ENCODE measurements around the gene INPP4B. TPM values are rescaled to one million over a fixed set of nuclear protein-coding genes. Genes with fewer than 3 reads are reported as not detected.

INPP4B gene
- total RNA-seq, 2 experiments from 2014 or later, result 43.7 to 44.7 TPM

DNA sequence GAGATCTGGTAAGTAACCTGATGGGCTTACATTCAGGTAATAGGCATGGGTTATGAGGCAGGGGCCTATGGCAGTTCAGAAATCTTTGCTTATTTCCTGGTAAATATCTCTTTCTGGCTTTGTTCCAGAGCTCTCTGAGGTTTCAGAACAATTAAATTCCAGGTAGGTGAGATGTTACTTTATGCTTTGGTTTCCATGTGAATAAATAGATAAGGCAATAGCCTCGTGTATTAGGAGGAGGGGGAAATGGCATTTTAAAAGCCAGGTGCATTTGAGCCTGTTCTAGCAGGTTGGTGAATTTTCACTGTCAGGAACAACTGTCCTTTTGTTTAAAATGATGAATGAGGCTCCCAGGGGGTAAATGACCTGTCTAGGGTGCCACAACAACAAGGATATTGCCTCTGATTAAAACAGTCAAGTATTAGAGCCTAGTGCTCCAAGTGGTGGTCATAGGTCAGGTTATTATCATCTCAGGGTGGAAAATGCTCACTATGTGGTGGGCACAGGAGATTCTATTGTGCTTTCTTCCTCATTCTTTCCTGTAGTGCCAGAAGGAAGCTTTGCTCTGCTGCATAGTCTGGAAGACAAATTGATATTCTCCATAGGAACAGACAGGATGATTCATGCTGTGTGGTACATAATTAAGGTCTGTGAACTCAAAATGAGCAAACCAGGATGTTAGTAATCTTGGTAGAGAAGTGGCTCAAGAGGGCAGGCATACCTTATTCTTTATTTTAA, 296.2 kb downstream of the INPP4B start:
- no peak for ATAC-seq
- H3K27ac Mint-ChIP-seq, result no peak overlapping the region
- DNase-seq, result no peak
- H3K4me3 Mint-ChIP-seq, result no peak overlapping the region
- POLR2A ChIA-PET, result no interaction called here
- CTCF ChIA-PET, result no interaction called here
- H3K9me3 Mint-ChIP-seq (ENCODE audit: insufficient read depth), result no peaks in the 10 kb centered on the region
- peaks cover 6% of the 10 kb centered on the region for H3K4me1 Mint-ChIP-seq (ENCODE audit: low read depth)
- no peaks in the 10 kb centered on the region for H3K27me3 Mint-ChIP-seq (ENCODE audit: low read depth)
- H3K36me3 Mint-ChIP-seq (ENCODE audit: low read depth), result no peaks in the 10 kb centered on the region

DNA sequence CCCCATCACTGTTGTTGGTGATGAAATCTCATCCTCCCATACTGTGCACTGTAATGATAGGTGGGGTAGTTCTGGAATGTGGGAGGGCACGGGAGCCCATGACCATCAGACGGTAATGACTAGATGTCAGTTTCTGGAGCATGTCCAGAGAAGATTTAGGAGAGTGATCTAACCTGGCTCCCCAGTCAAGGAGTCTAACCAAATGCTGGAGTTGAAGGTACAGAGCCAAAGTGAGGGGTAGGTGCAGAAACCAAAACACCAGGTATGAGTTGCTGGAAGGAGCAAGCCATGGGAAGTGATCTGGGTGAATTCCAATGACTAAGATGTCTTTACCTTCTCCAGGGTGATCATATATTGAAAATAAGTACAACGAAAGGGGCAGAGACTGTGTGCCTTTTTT, 296.9 kb downstream of the INPP4B start:
- no peak for ATAC-seq
- H3K36me3 Mint-ChIP-seq (ENCODE audit: low read depth), result no peaks in the 10 kb centered on the region
- no peaks in the 10 kb centered on the region for H3K27me3 Mint-ChIP-seq (ENCODE audit: low read depth)
- no peak overlapping the region for H3K27ac Mint-ChIP-seq
- ChIA-PET CTCF (no interaction called here), POLR2A (no interaction called here)
- no peak overlapping the region for H3K4me3 Mint-ChIP-seq
- H3K4me1 Mint-ChIP-seq (ENCODE audit: low read depth), result peaks cover 6% of the 10 kb centered on the region
- no peak for DNase-seq
- H3K9me3 Mint-ChIP-seq (ENCODE audit: insufficient read depth), result no peaks in the 10 kb centered on the region

DNA sequence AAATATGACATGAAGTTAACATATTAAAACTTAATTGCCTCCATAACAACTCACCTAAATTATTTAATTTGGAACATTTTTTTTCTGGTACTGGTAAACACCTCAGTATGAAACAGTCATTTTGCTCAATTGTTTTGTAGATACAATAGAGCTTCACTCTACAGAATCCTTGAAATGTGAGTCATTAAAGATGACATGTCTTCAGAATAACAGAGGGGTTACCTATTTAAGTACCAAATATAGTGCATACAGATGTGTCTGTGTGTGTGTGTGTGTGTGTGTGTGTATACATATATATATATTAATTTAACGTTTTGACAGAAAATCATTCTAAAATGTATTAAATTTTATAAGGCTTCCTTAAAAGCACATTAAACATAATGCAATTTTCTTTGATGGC, 297.6 kb downstream of the INPP4B start:
- Mint-ChIP-seq H3K4me1 (ENCODE audit: low read depth) (peaks cover 6% of the 10 kb centered on the region), H3K4me3 (no peak overlapping the region), H3K9me3 (ENCODE audit: insufficient read depth) (no peaks in the 10 kb centered on the region), H3K27me3 (ENCODE audit: low read depth) (no peaks in the 10 kb centered on the region), H3K36me3 (ENCODE audit: low read depth) (no peaks in the 10 kb centered on the region), H3K27ac (no peak overlapping the region)
- ATAC-seq (no peak), DNase-seq (no peak)
- ChIA-PET CTCF (no interaction called here), POLR2A (no interaction called here)

GRCh38 chr4:142547974-142548373, 298.1 kb downstream of the INPP4B start:
- Mint-ChIP-seq H3K4me1 (ENCODE audit: low read depth) (peaks cover 5% of the 10 kb centered on the region), H3K27me3 (ENCODE audit: low read depth) (no peaks in the 10 kb centered on the region), H3K4me3 (no peak overlapping the region), H3K9me3 (ENCODE audit: insufficient read depth) (no peaks in the 10 kb centered on the region), H3K36me3 (ENCODE audit: low read depth) (no peaks in the 10 kb centered on the region), H3K27ac (no peak overlapping the region)
- ChIA-PET POLR2A (no interaction called here), CTCF (no interaction called here)
- DNase-seq (no peak), ATAC-seq (no peak)

GRCh38 chr4:142544594-142544993, 301.5 kb downstream of the INPP4B start:
- H3K9me3 Mint-ChIP-seq (ENCODE audit: insufficient read depth), result no peaks in the 10 kb centered on the region
- peaks cover 8% of the 10 kb centered on the region for H3K4me1 Mint-ChIP-seq (ENCODE audit: low read depth)
- DNase-seq (no peak), ATAC-seq (no peak)
- H3K4me3 Mint-ChIP-seq, result no peak overlapping the region
- no peaks in the 10 kb centered on the region for H3K27me3 Mint-ChIP-seq (ENCODE audit: low read depth)
- ChIA-PET POLR2A (no interaction called here), CTCF (no interaction called here)
- H3K36me3 Mint-ChIP-seq (ENCODE audit: low read depth), result no peaks in the 10 kb centered on the region
- no peak overlapping the region for H3K27ac Mint-ChIP-seq

DNA sequence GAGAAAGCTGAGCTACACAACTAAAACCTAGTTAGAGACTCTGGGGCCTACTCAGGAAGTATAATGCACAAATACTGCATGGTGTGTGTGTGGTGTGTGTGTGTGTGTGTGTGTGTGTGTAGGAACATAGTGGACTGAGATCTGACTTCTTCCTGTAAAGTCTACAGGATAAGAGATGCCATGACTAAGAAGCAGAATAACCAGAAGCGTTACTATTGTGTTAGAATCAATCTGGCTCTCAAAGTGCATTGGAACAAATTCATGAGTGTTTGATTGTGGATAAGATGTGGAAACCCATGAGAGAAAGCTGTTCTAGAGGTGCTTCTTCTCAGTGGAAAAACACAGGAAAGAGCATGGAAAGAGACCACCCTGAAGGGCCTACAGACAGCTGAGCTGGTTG, 302.1 kb downstream of the INPP4B start:
- Mint-ChIP-seq H3K27ac (no peak overlapping the region), H3K4me3 (no peak overlapping the region), H3K36me3 (ENCODE audit: low read depth) (no peaks in the 10 kb centered on the region), H3K27me3 (ENCODE audit: low read depth) (no peaks in the 10 kb centered on the region), H3K4me1 (ENCODE audit: low read depth) (peaks cover 8% of the 10 kb centered on the region), H3K9me3 (ENCODE audit: insufficient read depth) (no peaks in the 10 kb centered on the region)
- DNase-seq (no peak), ATAC-seq (no peak)
- ChIA-PET CTCF (interaction anchor here (1.3 kb wide), 1 partner anchor 260 kb away, joined by 3 read pairs; no protein-coding TSS in a partner anchor), POLR2A (interaction anchor here (0.6 kb wide), 1 partner anchor 369 kb away, joined by 3 read pairs; no protein-coding TSS in a partner anchor)

DNA sequence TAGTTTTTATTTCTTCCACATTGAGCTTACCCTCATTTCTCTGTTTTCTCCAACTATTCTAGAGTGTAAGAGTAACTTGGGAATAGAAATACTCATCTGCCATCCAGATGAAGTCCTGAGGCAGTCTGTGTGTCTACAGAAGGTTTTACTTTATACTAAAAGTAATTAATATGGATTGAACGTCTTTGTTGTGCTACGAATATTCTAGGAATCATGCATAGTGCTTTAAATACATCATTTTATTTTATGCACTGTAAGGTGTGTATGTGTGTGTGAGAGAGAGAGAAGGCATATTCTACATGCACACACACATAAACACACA, 305.7 kb downstream of the INPP4B start:
- CTCF ChIA-PET, result interaction anchor here (0.9 to 1.0 kb wide), 2 partner anchors 11 to 28 kb away, joined by 4 read pairs; no protein-coding TSS in a partner anchor
- POLR2A ChIA-PET, result no interaction called here
- peaks cover 8% of the 10 kb centered on the region for H3K4me1 Mint-ChIP-seq (ENCODE audit: low read depth)

DNA sequence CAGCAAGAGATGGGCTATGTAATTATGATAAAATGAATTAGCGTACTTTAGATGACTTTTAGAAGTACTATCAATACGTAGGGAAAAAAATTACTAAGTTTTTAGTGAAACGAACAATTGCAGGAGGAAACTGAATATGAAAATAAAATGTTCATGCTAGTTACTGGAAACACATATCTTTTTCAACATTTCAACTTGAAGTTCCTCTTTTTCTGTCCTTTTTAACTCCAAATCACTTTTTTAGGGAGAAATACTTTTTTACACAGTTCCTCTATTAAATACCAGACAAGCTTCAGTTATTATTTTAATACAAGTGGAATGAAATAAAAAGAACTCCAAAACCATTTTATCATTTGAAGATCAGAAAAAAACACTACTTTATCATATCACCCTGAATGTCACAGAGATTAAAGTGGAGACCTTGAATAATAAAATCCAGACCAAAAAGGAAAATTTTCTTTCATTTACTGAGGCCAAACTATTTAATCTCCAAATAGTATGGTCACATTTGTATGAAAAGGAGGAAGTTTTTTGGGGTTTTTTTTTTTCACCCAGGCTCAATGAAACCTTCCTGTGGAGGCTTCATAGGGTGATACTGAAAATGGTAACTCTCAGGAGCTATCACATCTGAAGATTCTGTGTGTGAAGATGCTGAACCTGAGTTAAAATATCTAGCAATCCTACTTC, 306.2 kb downstream of the INPP4B start:
- ChIA-PET POLR2A (no interaction called here), CTCF (interaction anchor here (1.2 kb wide), 1 partner anchor 185 kb away, joined by 5 read pairs; no protein-coding TSS in a partner anchor)
- Mint-ChIP-seq H3K9me3 (ENCODE audit: insufficient read depth) (no peaks in the 10 kb centered on the region), H3K4me3 (no peak overlapping the region), H3K27me3 (ENCODE audit: low read depth) (no peaks in the 10 kb centered on the region), H3K4me1 (ENCODE audit: low read depth) (peaks cover 8% of the 10 kb centered on the region), H3K27ac (no peak overlapping the region), H3K36me3 (ENCODE audit: low read depth) (no peaks in the 10 kb centered on the region)
- ATAC-seq, result no peak
- DNase-seq, result no peak

More for the DNA sequence above, 305.7 kb downstream of the INPP4B start:
- no peak overlapping the region for H3K4me3 Mint-ChIP-seq
- no peaks in the 10 kb centered on the region for H3K9me3 Mint-ChIP-seq (ENCODE audit: insufficient read depth)
- no peaks in the 10 kb centered on the region for H3K36me3 Mint-ChIP-seq (ENCODE audit: low read depth)
- ATAC-seq (no peak), DNase-seq (no peak)
- no peak overlapping the region for H3K27ac Mint-ChIP-seq
- H3K27me3 Mint-ChIP-seq (ENCODE audit: low read depth), result no peaks in the 10 kb centered on the region

DNA sequence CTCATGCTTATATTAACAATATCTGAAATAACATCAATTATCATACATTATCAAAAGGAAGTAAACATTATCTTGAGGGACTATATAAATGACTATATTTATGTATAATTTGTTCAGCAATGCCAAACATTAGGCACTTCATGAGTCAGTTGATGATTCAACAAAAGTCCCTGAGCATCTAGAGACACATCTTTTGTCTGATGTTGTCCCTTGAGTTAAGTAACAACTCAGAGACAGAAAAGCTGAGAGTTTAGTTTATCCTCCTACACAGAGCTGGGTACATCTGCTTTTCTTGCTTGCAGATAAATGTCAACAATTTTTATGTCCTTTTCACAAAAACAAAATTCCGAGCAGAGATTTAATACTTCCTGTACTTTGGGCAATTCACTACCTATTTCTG, 311.1 kb downstream of the INPP4B start:
- H3K9me3 Mint-ChIP-seq (ENCODE audit: insufficient read depth), result no peaks in the 10 kb centered on the region
- POLR2A ChIA-PET, result no interaction called here
- CTCF ChIA-PET, result no interaction called here
- no peak for ATAC-seq
- no peak overlapping the region for H3K4me3 Mint-ChIP-seq
- no peak for DNase-seq
- H3K27me3 Mint-ChIP-seq (ENCODE audit: low read depth), result no peaks in the 10 kb centered on the region
- H3K27ac Mint-ChIP-seq, result no peak overlapping the region
- peaks cover 4% of the 10 kb centered on the region for H3K4me1 Mint-ChIP-seq (ENCODE audit: low read depth)
- no peaks in the 10 kb centered on the region for H3K36me3 Mint-ChIP-seq (ENCODE audit: low read depth)

GRCh38 chr4:142532054-142532453, 314.0 kb downstream of the INPP4B start:
- Mint-ChIP-seq H3K9me3 (ENCODE audit: insufficient read depth) (no peaks in the 10 kb centered on the region), H3K27ac (no peak overlapping the region), H3K4me3 (no peak overlapping the region), H3K27me3 (ENCODE audit: low read depth) (no peaks in the 10 kb centered on the region), H3K4me1 (ENCODE audit: low read depth) (no peaks in the 10 kb centered on the region), H3K36me3 (ENCODE audit: low read depth) (no peaks in the 10 kb centered on the region)
- ATAC-seq (no peak), DNase-seq (no peak)
- ChIA-PET CTCF (no interaction called here), POLR2A (no interaction called here)

GRCh38 chr4:142530728-142531127, 315.4 kb downstream of the INPP4B start:
- no peak overlapping the region for H3K27ac Mint-ChIP-seq
- H3K4me1 Mint-ChIP-seq (ENCODE audit: low read depth), result no peaks in the 10 kb centered on the region
- ChIA-PET POLR2A (no interaction called here), CTCF (no interaction called here)
- no peak overlapping the region for H3K4me3 Mint-ChIP-seq
- no peaks in the 10 kb centered on the region for H3K27me3 Mint-ChIP-seq (ENCODE audit: low read depth)
- H3K9me3 Mint-ChIP-seq (ENCODE audit: insufficient read depth), result no peaks in the 10 kb centered on the region
- H3K36me3 Mint-ChIP-seq (ENCODE audit: low read depth), result no peaks in the 10 kb centered on the region
- DNase-seq (no peak), ATAC-seq (no peak)

GRCh38 chr4:142528433-142528832, 317.7 kb downstream of the INPP4B start:
- H3K36me3 Mint-ChIP-seq (ENCODE audit: low read depth), result no peaks in the 10 kb centered on the region
- DNase-seq, result no peak
- no peaks in the 10 kb centered on the region for H3K4me1 Mint-ChIP-seq (ENCODE audit: low read depth)
- no peaks in the 10 kb centered on the region for H3K9me3 Mint-ChIP-seq (ENCODE audit: insufficient read depth)
- no peaks in the 10 kb centered on the region for H3K27me3 Mint-ChIP-seq (ENCODE audit: low read depth)
- POLR2A ChIA-PET, result no interaction called here
- CTCF ChIA-PET, result no interaction called here
- H3K27ac Mint-ChIP-seq, result no peak overlapping the region
- ATAC-seq, result no peak
- H3K4me3 Mint-ChIP-seq, result no peak overlapping the region

DNA sequence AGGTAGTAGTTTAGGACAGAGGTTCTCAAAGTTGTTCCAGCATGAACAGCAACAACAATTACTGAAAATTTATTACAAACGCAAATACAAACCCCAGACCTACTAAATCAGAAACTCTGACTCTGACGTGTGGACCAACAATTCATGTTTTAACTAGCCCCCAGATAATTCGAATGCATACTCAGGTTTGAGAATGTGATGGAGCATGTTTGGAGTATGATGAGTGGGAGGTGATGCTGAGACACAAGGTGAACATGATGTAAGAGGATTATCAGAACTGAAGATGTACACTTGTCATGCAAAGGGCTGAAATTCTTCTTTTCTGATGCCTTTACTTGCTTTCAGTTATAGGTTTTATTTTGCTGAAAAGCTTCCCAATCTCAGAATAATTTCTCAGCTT, 323.0 kb downstream of the INPP4B start:
- Mint-ChIP-seq H3K9me3 (ENCODE audit: insufficient read depth) (no peaks in the 10 kb centered on the region), H3K27ac (no peak overlapping the region), H3K4me1 (ENCODE audit: low read depth) (no peaks in the 10 kb centered on the region), H3K27me3 (ENCODE audit: low read depth) (no peaks in the 10 kb centered on the region), H3K4me3 (no peak overlapping the region), H3K36me3 (ENCODE audit: low read depth) (no peaks in the 10 kb centered on the region)
- ChIA-PET POLR2A (no interaction called here), CTCF (no interaction called here)
- DNase-seq (no peak), ATAC-seq (no peak)
